Activated CD8-positive, alpha-beta memory T cell treated with anti-CD3 and anti-CD28 coated beads, Interleukin-2, amount 50 U/mL, for 1 hour (primary cell): Measurements from ENCODE around the gene AK5.

ENCODE experiments used
- DNase-seq: peaks from one replicate; pipeline ENCODE4 v3.0.0-alpha.2; 2020; ENCODE audit errors: extremely low read depth

The AK5 gene

GRCh38 chr1:77281491-77282186 is at the start of gene AK5:
Gene AK5, plus strand, starts transcription at chr1:77282019. Its CDS starts 295 bp downstream, at chr1:77282314.
- DNase-seq: no peak

GRCh38 chr1:77232829-77233228 is 49.0 kb upstream of the AK5 start:
- no peak for DNase-seq

- no peak for DNase-seq
Observed at GRCh38 chr1:77234096-77234495, 47.7 kb upstream of the AK5 start.

GRCh38 chr1:77234943-77235342 is 46.9 kb upstream of the AK5 start:
- DNase-seq: no peak

GRCh38 chr1:77238462-77238861 is 43.4 kb upstream of the AK5 start:
- DNase-seq: no peak

GRCh38 chr1:77239311-77239710 is 42.5 kb upstream of the AK5 start:
- DNase-seq: no peak

- no peak for DNase-seq
Observed at GRCh38 chr1:77245830-77246229, 36.0 kb upstream of the AK5 start.

GRCh38 chr1:77250126-77250525 is 31.7 kb upstream of the AK5 start:
- no peak for DNase-seq

GRCh38 chr1:77253211-77253610 is 28.6 kb upstream of the AK5 start:
- DNase-seq: no peak

- DNase-seq: no peak
Observed at GRCh38 chr1:77263708-77264107, 18.1 kb upstream of the AK5 start.

- no peak for DNase-seq
Observed at GRCh38 chr1:77265180-77265579, 16.6 kb upstream of the AK5 start.

- no peak for DNase-seq
Observed at GRCh38 chr1:77267035-77267434, 14.8 kb upstream of the AK5 start.

- DNase-seq: no peak
Observed at GRCh38 chr1:77271852-77272580, 9.8 kb upstream of the AK5 start.

- no peak for DNase-seq
Observed at GRCh38 chr1:77273891-77274290, 7.9 kb upstream of the AK5 start.

- no peak for DNase-seq
Observed at GRCh38 chr1:77275194-77275593, 6.6 kb upstream of the AK5 start.

GRCh38 chr1:77276941-77277340 is 4.9 kb upstream of the AK5 start:
- DNase-seq: no peak

- DNase-seq: no peak
Observed at GRCh38 chr1:77279929-77280328, 1.9 kb upstream of the AK5 start.

GRCh38 chr1:77280962-77281361 is 857 bp upstream of the AK5 start:
- no peak for DNase-seq

- no peak for DNase-seq
Observed at GRCh38 chr1:77282187-77282865, 507 bp downstream of the AK5 start.

GRCh38 chr1:77282866-77283539 is 1.2 kb downstream of the AK5 start:
- no peak for DNase-seq

GRCh38 chr1:77283701-77284425 is 2.0 kb downstream of the AK5 start:
- no peak for DNase-seq

GRCh38 chr1:77287535-77287934 is 5.7 kb downstream of the AK5 start:
- DNase-seq: no peak
